HL-60 (cell line): ENCODE measurements around the gene NOTCH3.
A peak's percentile ranks its signal among the peaks of the same experiment; 100 is the strongest.

ENCODE experiments used
- DNase-seq, 2 experiments: peaks; one replicate each; pipeline ENCODE4 v3.0.0-alpha.2; 2010 to 2020; ENCODE audit warnings: low read depth in 1 of 2, low spot score in 1 of 2
- H3K27ac ChIP-seq: fragments of 250-450 bp; sonication (Bioruptor Pico); replicated peaks from 2 replicates; pipeline ENCODE4 v1.5.1; 2020; ENCODE audit warnings: mild to moderate bottlenecking, moderate library complexity
- H3K27me3 ChIP-seq: fragments of 250-450 bp; sonication (Bioruptor Pico); 2 replicates; pipeline ENCODE4 v1.5.1; 2021; ENCODE audit warnings: mild to moderate bottlenecking, moderate library complexity; ENCODE audit not compliant: insufficient read depth, poor library complexity, severe bottlenecking
- H3K4me3 ChIP-seq: replicated peaks from 2 replicates; pipeline ENCODE4 v1.5.1; 2011; ENCODE audit warnings: mild to moderate bottlenecking, control low read depth, low read length; ENCODE audit not compliant: insufficient read depth
- GABPA ChIP-seq: IDR thresholded peaks from 2 replicates; pipeline ENCODE4 v1.6.1; 2012; ENCODE audit warnings: low read depth
- POLR2AphosphoS5 ChIP-seq: IDR thresholded peaks from 2 replicates; pipeline ENCODE4 v1.6.1; 2012; ENCODE audit warnings: low read depth
- REST ChIP-seq: IDR thresholded peaks from 2 replicates; pipeline ENCODE4 v1.6.1; 2012; ENCODE audit warnings: low read depth; ENCODE audit not compliant: insufficient replicate concordance
- SPI1 ChIP-seq: IDR thresholded peaks from 2 replicates; pipeline ENCODE4 v1.6.1; 2012; ENCODE audit warnings: low read depth, mild to moderate bottlenecking, borderline replicate concordance
- TF ChIP-seq, protein P1 (sequence below): IDR thresholded peaks from one replicate; pipeline ENCODE4 v1.5.1; 2011; ENCODE audit warnings: low read length, control low read depth, inconsistent platforms; ENCODE audit not compliant: insufficient read depth

The NOTCH3 gene

GRCh38 chr19:15197275-15197941 lies 3.4 kb downstream of the NOTCH3 start:
- H3K27ac ChIP-seq = no peak overlapping the region
- no peak for TF ChIP-seq REST
- TF ChIP-seq, protein P1, sequence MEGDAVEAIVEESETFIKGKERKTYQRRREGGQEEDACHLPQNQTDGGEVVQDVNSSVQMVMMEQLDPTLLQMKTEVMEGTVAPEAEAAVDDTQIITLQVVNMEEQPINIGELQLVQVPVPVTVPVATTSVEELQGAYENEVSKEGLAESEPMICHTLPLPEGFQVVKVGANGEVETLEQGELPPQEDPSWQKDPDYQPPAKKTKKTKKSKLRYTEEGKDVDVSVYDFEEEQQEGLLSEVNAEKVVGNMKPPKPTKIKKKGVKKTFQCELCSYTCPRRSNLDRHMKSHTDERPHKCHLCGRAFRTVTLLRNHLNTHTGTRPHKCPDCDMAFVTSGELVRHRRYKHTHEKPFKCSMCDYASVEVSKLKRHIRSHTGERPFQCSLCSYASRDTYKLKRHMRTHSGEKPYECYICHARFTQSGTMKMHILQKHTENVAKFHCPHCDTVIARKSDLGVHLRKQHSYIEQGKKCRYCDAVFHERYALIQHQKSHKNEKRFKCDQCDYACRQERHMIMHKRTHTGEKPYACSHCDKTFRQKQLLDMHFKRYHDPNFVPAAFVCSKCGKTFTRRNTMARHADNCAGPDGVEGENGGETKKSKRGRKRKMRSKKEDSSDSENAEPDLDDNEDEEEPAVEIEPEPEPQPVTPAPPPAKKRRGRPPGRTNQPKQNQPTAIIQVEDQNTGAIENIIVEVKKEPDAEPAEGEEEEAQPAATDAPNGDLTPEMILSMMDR = no peak
- peak; percentile 20; the same call in 1 of the 2 replicates for TF ChIP-seq SPI1
- TF ChIP-seq POLR2AphosphoS5 = peak; percentile 60
- TF ChIP-seq GABPA = no peak
- no peak overlapping the region for H3K4me3 ChIP-seq
- H3K27me3 ChIP-seq = peaks cover 28% of the 10 kb centered on the region
- peak; percentile 55 to 87 for DNase-seq

DNA sequence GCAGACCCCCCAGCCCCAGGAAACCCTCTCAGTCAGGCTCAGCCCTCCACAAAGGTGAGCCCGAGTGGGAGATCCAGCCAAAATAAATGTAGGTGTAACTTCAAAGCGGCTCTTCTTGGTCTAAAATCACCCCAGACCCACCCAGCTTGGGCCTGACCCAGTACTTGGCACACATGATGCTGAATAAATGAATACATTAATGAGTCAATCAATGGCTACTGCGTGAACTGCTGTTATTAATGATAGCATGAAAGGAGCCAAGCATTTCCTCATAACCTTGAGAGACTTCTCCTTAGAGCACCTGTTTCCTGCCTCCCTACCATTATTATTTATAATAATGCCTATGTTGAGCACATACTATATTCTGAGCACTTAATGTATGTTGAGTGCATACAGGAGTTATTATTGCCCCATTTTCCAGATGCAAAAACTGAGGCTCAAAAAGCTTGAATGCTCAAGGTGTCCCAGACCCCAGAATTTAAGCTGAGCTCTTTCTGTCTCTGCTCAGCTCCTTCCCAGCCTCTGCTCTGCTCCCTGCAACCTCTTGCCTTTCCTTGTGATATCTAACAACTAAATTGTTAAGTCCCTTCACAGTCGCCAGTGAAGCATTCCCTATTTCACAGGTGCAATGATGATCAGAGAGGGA lies 4.3 kb downstream of the NOTCH3 start:
- Histone ChIP-seq H3K27me3 (peaks cover 28% of the 10 kb centered on the region), H3K27ac (no peak overlapping the region), H3K4me3 (no peak overlapping the region)
- TF ChIP-seq, protein P1 = no peak
- TF ChIP-seq REST = no peak
- TF ChIP-seq POLR2AphosphoS5 = no peak
- no peak for TF ChIP-seq GABPA
- peak; percentile 11; the same call in 1 of the 2 replicates for TF ChIP-seq SPI1
- no peak for DNase-seq

DNA sequence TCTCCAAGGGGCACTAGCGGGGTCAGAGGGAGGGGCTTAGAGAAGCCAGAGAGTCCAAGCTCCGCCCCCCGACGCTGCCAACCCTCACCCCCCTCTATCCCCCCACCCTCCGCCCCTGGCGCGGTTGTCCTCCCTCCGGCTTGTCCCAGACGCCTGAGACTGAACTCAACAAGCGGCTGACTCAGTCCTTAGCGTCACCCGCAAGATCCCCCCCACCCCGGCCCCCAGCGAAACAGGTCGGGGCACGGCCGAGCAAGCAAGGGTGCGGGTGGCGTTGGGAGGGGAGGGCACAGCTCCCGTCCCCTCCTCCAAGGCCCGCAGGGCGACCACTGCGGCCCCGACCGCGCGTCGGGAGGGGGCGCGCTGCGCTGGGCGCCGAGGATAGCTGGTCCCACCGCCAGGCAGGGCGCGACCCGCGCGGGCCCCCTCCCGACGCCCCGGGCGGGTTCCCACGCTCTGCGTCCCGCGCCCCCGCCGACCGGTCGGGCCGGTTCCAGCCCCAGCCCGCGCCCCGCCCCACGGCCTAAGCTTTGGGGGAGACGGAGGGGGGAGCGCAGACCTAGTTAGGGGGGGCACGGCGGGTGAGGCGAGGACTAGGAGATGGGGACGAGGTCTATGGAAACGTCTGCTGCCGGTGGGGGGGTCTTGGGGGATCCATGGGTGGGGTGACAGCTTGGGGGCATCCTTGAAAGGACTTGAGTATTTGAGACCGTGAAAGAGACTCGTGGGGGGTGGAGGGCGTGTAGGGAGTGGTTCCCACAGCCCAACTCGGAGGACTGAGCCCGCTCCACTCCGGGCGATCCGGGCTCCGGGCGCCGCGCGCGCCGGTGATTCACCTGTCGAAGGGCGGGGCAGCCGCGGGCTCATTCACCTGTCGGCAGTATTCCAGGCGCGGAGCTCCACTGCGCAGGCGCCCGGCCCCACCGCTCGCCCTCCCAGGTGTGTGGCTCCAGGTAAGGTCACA lies 5.1 kb downstream of the NOTCH3 start:
- peaks cover 24% of the 10 kb centered on the region for H3K27me3 ChIP-seq
- H3K4me3 ChIP-seq = 0 out of 2 replicates have a peak overlapping the region, but pooled peaks have one; percentile 16
- no peak overlapping the region for H3K27ac ChIP-seq

More for the DNA sequence above, 5.1 kb downstream of the NOTCH3 start:
- TF ChIP-seq POLR2AphosphoS5 (no peak), GABPA (no peak), SPI1 (no peak), REST (no peak)
- TF ChIP-seq, protein P1 = no peak
- no peak for DNase-seq
